Suprapubic skin (tissue), 4 donors: ENCODE data around the gene SMYD4. TPM values are rescaled to one million over a fixed set of nuclear protein-coding genes. Genes with fewer than 3 reads are reported as not detected.

ENCODE experiments used
- DNase-seq, 2 donors: peaks; one replicate each; pipeline ENCODE4 v3.0.0-alpha.2; 2019; ENCODE audit warnings: low spot score in 2 of 2
- H3K27ac ChIP-seq: fragments of 200-600 bp; sonication (generic); one replicate; pipeline ENCODE4 v1.5.1; 2019
- H3K27me3 ChIP-seq: fragments of 200-600 bp; sonication (generic); one replicate; pipeline ENCODE4 v1.5.1; 2019
- H3K36me3 ChIP-seq: fragments of 200-600 bp; sonication (generic); one replicate; pipeline ENCODE4 v1.5.1; 2019
- H3K4me1 ChIP-seq: fragments of 200-600 bp; sonication (generic); one replicate; pipeline ENCODE4 v1.5.1; 2019
- H3K4me3 ChIP-seq: fragments of 200-600 bp; sonication (generic); one replicate; pipeline ENCODE4 v1.5.1; 2019; ENCODE audit warnings: mild to moderate bottlenecking
- H3K9me3 ChIP-seq: fragments of 200-600 bp; sonication (generic); one replicate; pipeline ENCODE4 v1.5.1; 2019
- CTCF ChIP-seq, 2 donors: fragments of 200-600 bp in 1 of 2; fragments of 450-650 bp in 1 of 2; sonication (generic) in 1 of 2; IDR thresholded peaks; one replicate each; pipeline ENCODE4 v1.5.1; 2016 to 2019; ENCODE audit warnings: antibody characterized with exemption in 2 of 2, mild to moderate bottlenecking in 1 of 2, moderate library complexity in 1 of 2
- EP300 ChIP-seq: sonication (generic); formaldehyde crosslinking; IDR thresholded peaks from one replicate; pipeline ENCODE4 v1.6.1; 2017; ENCODE audit warnings: antibody characterized with exemption
- POLR2A ChIP-seq, 2 donors: fragments of 450-650 bp; IDR thresholded peaks; one replicate each; pipeline ENCODE4 v1.6.1; 2017; ENCODE audit warnings: antibody characterized with exemption in 2 of 2, mild to moderate bottlenecking in 2 of 2, moderate library complexity in 2 of 2
- POLR2AphosphoS5 ChIP-seq, 3 donors: sonication (generic); formaldehyde crosslinking; IDR thresholded peaks; one replicate each; pipeline ENCODE4 v1.6.1; 2017; ENCODE audit warnings: antibody characterized with exemption in 3 of 3
- WGBS: methylation state at CpG from one replicate; pipeline ENCODE4 v1.1.5; 2018; 5-methylcytosine and 5-hydroxymethylcytosine counted together
- total RNA-seq, 4 donors: library from RNA; depleted of rRNA; stranded (reverse); fragments of >200 nt; gene quantifications; one replicate each; pipeline ENCODE4 v1.1.0, GENCODE V29; 2016

The SMYD4 gene
- total RNA-seq, 4 donors from 2014 or later: 6.4 to 31.7 (median 14.3) TPM

- TF ChIP-seq POLR2AphosphoS5 (IDR thresholded peaks at IDR 0.05) (no peak), POLR2A (IDR thresholded peaks at IDR 0.05) (no peak), EP300 (no peak), CTCF (IDR thresholded peaks at IDR 0.05) (no peak)
- no peak overlapping the region for H3K4me3 ChIP-seq
- no peaks in the 10 kb centered on the region for H3K9me3 ChIP-seq
- no peaks in the 10 kb centered on the region for H3K27me3 ChIP-seq
- 65% methylated on average over 11 of the region's 25 CpGs for WGBS
- no peaks in the 10 kb centered on the region for H3K36me3 ChIP-seq
- peaks cover 40% of the 10 kb centered on the region for H3K4me1 ChIP-seq
- peak overlapping the region; percentile 25 for H3K27ac ChIP-seq
- no peak for DNase-seq
These were observed 75.1 kb downstream of the SMYD4 start for GRCh38 chr17:1754430-1755112.

- no peak for TF ChIP-seq EP300
- no peak for TF ChIP-seq CTCF (IDR thresholded peaks at IDR 0.05)
- no peak for TF ChIP-seq POLR2AphosphoS5 (IDR thresholded peaks at IDR 0.05)
- TF ChIP-seq POLR2A (IDR thresholded peaks at IDR 0.05): no peak
- no peak for DNase-seq
- no peaks in the 10 kb centered on the region for H3K36me3 ChIP-seq
- no peaks in the 10 kb centered on the region for H3K9me3 ChIP-seq
- H3K4me1 ChIP-seq: peaks cover 40% of the 10 kb centered on the region
- no peak overlapping the region for H3K27ac ChIP-seq
- 78% methylated on average over 22 of the region's 23 CpGs for WGBS
- no peak overlapping the region for H3K4me3 ChIP-seq
- H3K27me3 ChIP-seq: no peaks in the 10 kb centered on the region
These were observed 75.8 kb downstream of the SMYD4 start for GRCh38 chr17:1753767-1754429.

- WGBS: 49% methylated on average over 13 of the region's 18 CpGs
- Histone ChIP-seq H3K36me3 (no peaks in the 10 kb centered on the region), H3K9me3 (no peaks in the 10 kb centered on the region), H3K27ac (peak overlapping the region; percentile 66), H3K4me3 (no peak overlapping the region), H3K27me3 (no peaks in the 10 kb centered on the region), H3K4me1 (peaks cover 41% of the 10 kb centered on the region)
- TF ChIP-seq POLR2AphosphoS5 (IDR thresholded peaks at IDR 0.05) (no peak), EP300 (no peak), CTCF (IDR thresholded peaks at IDR 0.05) (no peak), POLR2A (IDR thresholded peaks at IDR 0.05) (no peak)
- DNase-seq: no peak
These were observed 77.1 kb downstream of the SMYD4 start for GRCh38 chr17:1752425-1753262.

- Histone ChIP-seq H3K4me1 (peaks cover 57% of the 10 kb centered on the region), H3K36me3 (no peaks in the 10 kb centered on the region), H3K27me3 (no peaks in the 10 kb centered on the region), H3K4me3 (no peak overlapping the region), H3K27ac (no peak overlapping the region), H3K9me3 (no peaks in the 10 kb centered on the region)
- 49% methylated on average over 8 of the region's 9 CpGs for WGBS
- TF ChIP-seq EP300 (no peak), POLR2AphosphoS5 (IDR thresholded peaks at IDR 0.05) (no peak), CTCF (IDR thresholded peaks at IDR 0.05) (no peak), POLR2A (IDR thresholded peaks at IDR 0.05) (no peak)
- DNase-seq: no peak
These were observed 79.1 kb downstream of the SMYD4 start for GRCh38 chr17:1750628-1751027.
